Keratinocyte (primary cell): ENCODE data around the gene LMOD1. TPM values are rescaled to one million over a fixed set of nuclear protein-coding genes. Genes with fewer than 3 reads are reported as not detected.

Experiments
- DNase-seq: peaks from one replicate; pipeline ENCODE4 v3.0.0-alpha.2; 2011; ENCODE audit warnings: low read depth, missing footprints, low spot score
- FAIRE-seq: peaks from 2 replicates; lab custom pipeline; 2011; peaks lifted over from hg19 to GRCh38; lab: Jason Lieb, UNC
- H2AFZ ChIP-seq: 2 replicates; pipeline ENCODE4 v1.6.0; 2012; ENCODE audit warnings: low read length, control low read depth, inconsistent platforms; ENCODE audit not compliant: control insufficient read depth
- H3K27ac ChIP-seq: 2 replicates; pipeline ENCODE4 v1.5.1; 2011; ENCODE audit warnings: low read length; ENCODE audit not compliant: control insufficient read depth, insufficient read depth
- H3K27me3 ChIP-seq: 3 replicates; pipeline ENCODE4 v1.6.0; 2011; ENCODE audit warnings: low read length; ENCODE audit not compliant: control insufficient read depth, insufficient read depth; ENCODE audit errors: extremely low read depth
- H3K36me3 ChIP-seq, 2 experiments: 2 replicates in 1 of 2; 3 replicates in 1 of 2; pipeline ENCODE4 v1.5.1; 2011; ENCODE audit warnings: low read length in 2 of 2, mild to moderate bottlenecking in 1 of 2; ENCODE audit not compliant: control insufficient read depth in 2 of 2, insufficient read depth in 2 of 2; ENCODE audit errors: extremely low read depth in 1 of 2
- H3K4me1 ChIP-seq: 3 replicates; pipeline ENCODE4 v1.5.1; 2011; ENCODE audit warnings: low read length; ENCODE audit not compliant: control insufficient read depth, insufficient read depth; ENCODE audit errors: extremely low read depth
- H3K4me2 ChIP-seq: 3 replicates; pipeline ENCODE4 v1.6.0; 2011; ENCODE audit warnings: low read depth, low read length; ENCODE audit not compliant: control insufficient read depth, insufficient read depth; ENCODE audit errors: extremely low read depth
- H3K4me3 ChIP-seq, 3 experiments: fragments of 200-600 bp in 1 of 3; sonication (generic) in 1 of 3; 2 replicates in 2 of 3; 3 replicates in 1 of 3; pipeline ENCODE4 v1.5.1; 2011 to 2016; ENCODE audit warnings: low read length in 3 of 3, mild to moderate bottlenecking in 3 of 3, control low read depth in 2 of 3, inconsistent platforms in 1 of 3, low read depth in 1 of 3, mixed read lengths in 1 of 3, mixed run types in 1 of 3, moderate library complexity in 1 of 3; ENCODE audit not compliant: control insufficient read depth in 2 of 3, insufficient read depth in 2 of 3; ENCODE audit errors: extremely low read depth in 1 of 3
- H3K79me2 ChIP-seq: 2 replicates; pipeline ENCODE4 v1.6.0; 2012; ENCODE audit warnings: low read length; ENCODE audit not compliant: control insufficient read depth, insufficient read depth
- H3K9ac ChIP-seq: 3 replicates; pipeline ENCODE4 v1.6.0; 2011; ENCODE audit warnings: low read length; ENCODE audit not compliant: control insufficient read depth, insufficient read depth; ENCODE audit errors: extremely low read depth
- H3K9me1 ChIP-seq: 3 replicates; pipeline ENCODE4 v1.6.0; 2011; ENCODE audit warnings: low read length; ENCODE audit not compliant: control insufficient read depth, insufficient read depth; ENCODE audit errors: extremely low read depth
- H3K9me3 ChIP-seq: 2 replicates; pipeline ENCODE4 v1.5.1; 2012; ENCODE audit warnings: low read depth, low read length; ENCODE audit not compliant: control insufficient read depth
- H4K20me1 ChIP-seq: 3 replicates; pipeline ENCODE4 v1.6.0; 2011; ENCODE audit warnings: low read length; ENCODE audit not compliant: control insufficient read depth, insufficient read depth; ENCODE audit errors: extremely low read depth
- EZH2 ChIP-seq: IDR thresholded peaks from one replicate; pipeline ENCODE4 v1.6.1; 2012; ENCODE audit warnings: inconsistent platforms, mild to moderate bottlenecking, low read length, moderate library complexity
- dilution Hi-C: fragments of 300-500 bp; cut with MboI; formaldehyde crosslinking; loops from one replicate; pipeline ENCODE4 v1.7.0; 2020; ENCODE audit warnings: low sequenced_read_pairs; ENCODE audit not compliant: extremely low pct_ligation_motif_present
- polyA plus RNA-seq, 5 experiments: library from polyadenylated mRNA; depleted of rRNA in 3 of 5; stranded (reverse) in 3 of 5; stranded (forward) in 1 of 5; unstranded in 1 of 5; fragments of >200 nt; gene quantifications; 1 replicate in 1 of 5; 2 replicates in 3 of 5; 3 replicates in 1 of 5; pipeline versions ENCODE4 v1.2.1 to v1.2.3, GENCODE V29; 2011 to 2012; ENCODE audit warnings: missing spikeins in 2 of 5, low read depth in 1 of 5, low replicate concordance in 1 of 5
- TF ChIP-seq, protein P1 (sequence below), 3 experiments: IDR thresholded peaks in 1 of 3; conservative IDR thresholded peaks in 1 of 3; optimal IDR thresholded peaks in 1 of 3; 2 replicates in 2 of 3; 3 replicates in 1 of 3; pipeline versions ENCODE3 to v1.5.1; 2011; ENCODE audit warnings: low read length in 3 of 3, mild to moderate bottlenecking in 3 of 3, moderate library complexity in 2 of 3, control low read depth in 1 of 3, inconsistent platforms in 1 of 3; ENCODE audit not compliant: insufficient read depth in 2 of 3; ENCODE audit errors: extremely low read depth in 1 of 3

Gene LMOD1
- polyA plus RNA-seq, 1 donor (not counting 4 experiments of a cell fraction or from before 2014, with no cell fraction given) = not detected

DNA sequence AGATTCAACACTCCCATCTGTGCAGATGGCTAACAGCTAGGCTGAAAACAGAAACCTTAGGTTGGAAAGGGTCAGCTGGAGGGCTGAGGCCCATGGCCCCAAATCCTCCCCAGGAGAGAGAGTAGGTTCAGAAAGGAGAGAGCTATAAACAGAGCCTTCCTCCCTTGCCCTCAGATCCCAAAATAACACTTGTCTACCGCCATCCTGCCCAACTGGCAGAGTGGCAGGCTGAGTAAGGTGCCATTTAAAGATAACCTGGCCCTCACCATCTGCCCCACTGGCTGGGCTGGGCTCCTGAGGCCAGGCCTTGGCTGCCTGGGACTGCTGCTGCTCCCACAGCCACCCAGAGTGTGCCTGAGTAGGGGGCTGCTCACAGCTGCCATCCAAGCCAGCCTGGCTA, 61.9 kb downstream of the LMOD1 start:
- no peak overlapping the region for H3K4me2 ChIP-seq

DNA sequence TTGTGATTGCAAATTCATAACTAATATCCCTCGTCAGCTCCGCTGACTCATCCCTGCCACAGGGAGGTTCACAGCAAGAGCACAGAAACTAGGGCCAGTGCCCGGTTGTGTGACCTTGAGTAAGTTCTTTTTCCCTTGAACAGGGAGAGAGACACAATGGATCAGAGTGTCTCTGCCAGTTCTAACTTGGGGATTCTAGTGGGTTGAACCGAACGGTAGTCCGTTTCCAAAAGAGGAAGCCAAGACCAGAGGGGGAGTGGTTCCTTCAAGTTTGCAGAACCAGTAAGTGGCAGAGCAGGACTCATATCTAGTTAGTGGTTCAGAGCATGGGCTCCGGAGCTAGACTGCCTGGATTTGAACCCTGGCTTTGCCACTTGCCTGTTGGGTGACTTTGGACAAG, 62.6 kb downstream of the LMOD1 start:
- Histone ChIP-seq H2AFZ (no peak overlapping the region), H3K36me3 (no peaks in the 10 kb centered on the region), H3K9me1 (peaks cover 5% of the 10 kb centered on the region), H3K4me1 (peaks cover 34% of the 10 kb centered on the region), H3K27me3 (peaks cover 13% of the 10 kb centered on the region), H3K4me2 (peak overlapping the region; percentile 75), H3K9me3 (no peaks in the 10 kb centered on the region), H4K20me1 (no peaks in the 10 kb centered on the region), H3K9ac (peak overlapping the region; percentile 63), H3K27ac (peak overlapping the region; percentile 81), H3K4me3 (no peak overlapping the region), H3K79me2 (no peaks in the 10 kb centered on the region)
- TF ChIP-seq, protein P1, sequence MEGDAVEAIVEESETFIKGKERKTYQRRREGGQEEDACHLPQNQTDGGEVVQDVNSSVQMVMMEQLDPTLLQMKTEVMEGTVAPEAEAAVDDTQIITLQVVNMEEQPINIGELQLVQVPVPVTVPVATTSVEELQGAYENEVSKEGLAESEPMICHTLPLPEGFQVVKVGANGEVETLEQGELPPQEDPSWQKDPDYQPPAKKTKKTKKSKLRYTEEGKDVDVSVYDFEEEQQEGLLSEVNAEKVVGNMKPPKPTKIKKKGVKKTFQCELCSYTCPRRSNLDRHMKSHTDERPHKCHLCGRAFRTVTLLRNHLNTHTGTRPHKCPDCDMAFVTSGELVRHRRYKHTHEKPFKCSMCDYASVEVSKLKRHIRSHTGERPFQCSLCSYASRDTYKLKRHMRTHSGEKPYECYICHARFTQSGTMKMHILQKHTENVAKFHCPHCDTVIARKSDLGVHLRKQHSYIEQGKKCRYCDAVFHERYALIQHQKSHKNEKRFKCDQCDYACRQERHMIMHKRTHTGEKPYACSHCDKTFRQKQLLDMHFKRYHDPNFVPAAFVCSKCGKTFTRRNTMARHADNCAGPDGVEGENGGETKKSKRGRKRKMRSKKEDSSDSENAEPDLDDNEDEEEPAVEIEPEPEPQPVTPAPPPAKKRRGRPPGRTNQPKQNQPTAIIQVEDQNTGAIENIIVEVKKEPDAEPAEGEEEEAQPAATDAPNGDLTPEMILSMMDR (optimal IDR thresholded peaks at IDR 0.05 in 1 of 3, IDR thresholded peaks at IDR 0.05 in 1 of 3, conservative IDR thresholded peaks at IDR 0.05 in 1 of 3; ENCODE audit: extremely low read depth in 1 of 3, insufficient read depth in 2 of 3, low read length in 3 of 3) = no peak
- no peak for TF ChIP-seq EZH2
- dilution Hi-C loops = no loop called here
- no peak for DNase-seq
- peak; percentile 94 for FAIRE-seq

More for the DNA sequence above, 61.9 kb downstream of the LMOD1 start:
- Histone ChIP-seq H3K79me2 (no peaks in the 10 kb centered on the region), H3K9me1 (peaks cover 5% of the 10 kb centered on the region), H3K36me3 (no peaks in the 10 kb centered on the region), H3K27me3 (peaks cover 18% of the 10 kb centered on the region), H3K9ac (no peak overlapping the region), H4K20me1 (no peaks in the 10 kb centered on the region), H3K4me1 (peaks cover 38% of the 10 kb centered on the region), H3K9me3 (no peaks in the 10 kb centered on the region), H3K4me3 (no peak overlapping the region), H3K27ac (no peak overlapping the region), H2AFZ (no peak overlapping the region)
- TF ChIP-seq EZH2 = no peak
- TF ChIP-seq, protein P1 (optimal IDR thresholded peaks at IDR 0.05 in 1 of 3, IDR thresholded peaks at IDR 0.05 in 1 of 3, conservative IDR thresholded peaks at IDR 0.05 in 1 of 3; ENCODE audit: extremely low read depth in 1 of 3, insufficient read depth in 2 of 3, low read length in 3 of 3) = no peak
- dilution Hi-C loops = no loop called here
- no peak for DNase-seq
- no peak for FAIRE-seq
